Stimulated activated effector memory CD8-positive, alpha-beta T cell treated with anti-CD3 and anti-CD28 coated beads, Interleukin-12 subunit alpha, Interleukin-12 subunit beta, amount 100 ng/mL, for 72 hours (primary cell): ENCODE results near the gene CBFA2T2.
A peak's percentile ranks its signal among the peaks of the same experiment; 100 is the strongest.

Experiments used
- ATAC-seq: fragments of 150-1000 bp; cut with Tn5 transposase; 2 replicates; pipeline ENCODE4 v1.10.0; 2021
- DNase-seq, 2 donors: peaks; one replicate each; pipeline ENCODE4 v3.0.0; 2021 to 2022; ENCODE audit warnings: low spot score in 2 of 2
- H3K27ac Mint-ChIP-seq: one replicate; pipeline ENCODE4 v1.8.0; 2022; ENCODE audit warnings: mild to moderate bottlenecking, mixed read lengths
- H3K36me3 Mint-ChIP-seq: one replicate; pipeline ENCODE4 v1.8.0; 2022; ENCODE audit warnings: mild to moderate bottlenecking, mixed read lengths
- H3K4me1 Mint-ChIP-seq: one replicate; pipeline ENCODE4 v1.8.0; 2022; ENCODE audit warnings: mixed read lengths
- H3K4me3 Mint-ChIP-seq: one replicate; pipeline ENCODE4 v1.8.0; 2022; ENCODE audit warnings: mild to moderate bottlenecking, mixed read lengths
- H3K9me3 Mint-ChIP-seq: one replicate; pipeline ENCODE4 v1.8.0; 2022; ENCODE audit warnings: mixed read lengths

Gene CBFA2T2

GRCh38 chr20:33679758-33680485 lies 190.0 kb downstream of the CBFA2T2 start:
- Mint-ChIP-seq H3K27ac (peak overlapping the region; percentile 68), H3K36me3 (peaks cover 85% of the 10 kb centered on the region), H3K4me3 (peak overlapping the region; percentile 15), H3K9me3 (no peaks in the 10 kb centered on the region), H3K4me1 (peaks cover 59% of the 10 kb centered on the region)
- DNase-seq (peak in 1 of 2 donors; percentile 77), ATAC-seq (peak; percentile 78)

- Mint-ChIP-seq H3K4me3 (peak overlapping the region; percentile 15), H3K4me1 (peaks cover 60% of the 10 kb centered on the region), H3K27ac (peak overlapping the region; percentile 68), H3K9me3 (no peaks in the 10 kb centered on the region), H3K36me3 (peaks cover 88% of the 10 kb centered on the region)
- ATAC-seq (no peak), DNase-seq (no peak)
These were observed 190.8 kb downstream of the CBFA2T2 start for GRCh38 chr20:33680686-33681085.

GRCh38 chr20:33681288-33681687 lies 191.4 kb downstream of the CBFA2T2 start:
- Mint-ChIP-seq H3K27ac (peak overlapping the region; percentile 68), H3K9me3 (no peaks in the 10 kb centered on the region), H3K36me3 (peaks cover 83% of the 10 kb centered on the region), H3K4me3 (peak overlapping the region; percentile 43), H3K4me1 (peaks cover 55% of the 10 kb centered on the region)
- DNase-seq (no peak), ATAC-seq (no peak)

- H3K4me1 Mint-ChIP-seq = peaks cover 61% of the 10 kb centered on the region
- peaks cover 81% of the 10 kb centered on the region for H3K36me3 Mint-ChIP-seq
- H3K27ac Mint-ChIP-seq = peak overlapping the region; percentile 68
- H3K9me3 Mint-ChIP-seq = no peaks in the 10 kb centered on the region
- DNase-seq (no peak), ATAC-seq (peak; percentile 31)
- H3K4me3 Mint-ChIP-seq = peak overlapping the region; percentile 43
These were observed 191.9 kb downstream of the CBFA2T2 start for GRCh38 chr20:33681728-33682353.

GRCh38 chr20:33684533-33685327 lies 194.8 kb downstream of the CBFA2T2 start:
- DNase-seq (peak in 1 of 2 donors; percentile 50), ATAC-seq (no peak)
- H3K4me3 Mint-ChIP-seq = peak overlapping the region; percentile 84
- no peaks in the 10 kb centered on the region for H3K9me3 Mint-ChIP-seq
- H3K36me3 Mint-ChIP-seq = peaks cover 56% of the 10 kb centered on the region
- peak overlapping the region; percentile 89 for H3K27ac Mint-ChIP-seq
- H3K4me1 Mint-ChIP-seq = peaks cover 76% of the 10 kb centered on the region

GRCh38 chr20:33685328-33686099 lies 195.6 kb downstream of the CBFA2T2 start:
- Mint-ChIP-seq H3K27ac (peak overlapping the region; percentile 89), H3K9me3 (no peaks in the 10 kb centered on the region), H3K4me3 (peak overlapping the region; percentile 84), H3K36me3 (peaks cover 48% of the 10 kb centered on the region), H3K4me1 (peaks cover 74% of the 10 kb centered on the region)
- ATAC-seq (peak; percentile 65), DNase-seq (peak in 1 of 2 donors; percentile 77)

GRCh38 chr20:33686100-33686983 lies 196.4 kb downstream of the CBFA2T2 start, which contains the start of gene E2F1:
TSS of gene E2F1 (minus strand) at chr20:33686385. CDS start at chr20:33686264, 121 bp downstream.
- H3K9me3 Mint-ChIP-seq = no peaks in the 10 kb centered on the region
- H3K27ac Mint-ChIP-seq = peak within 1 kb of the TSS; percentile 89
- H3K4me3 Mint-ChIP-seq = peak within 1 kb of the TSS; percentile 84
- peak; percentile 92 for ATAC-seq
- peaks cover 65% of the 10 kb centered on the region for H3K4me1 Mint-ChIP-seq
- DNase-seq = peak; percentile 95 to 96
- peaks cover 43% of the 10 kb centered on the region for H3K36me3 Mint-ChIP-seq

GRCh38 chr20:33686984-33687366 lies 197.1 kb downstream of the CBFA2T2 start:
- ATAC-seq (no peak), DNase-seq (no peak)
- Mint-ChIP-seq H3K27ac (peak overlapping the region; percentile 59), H3K9me3 (no peaks in the 10 kb centered on the region), H3K36me3 (peaks cover 43% of the 10 kb centered on the region), H3K4me1 (peaks cover 59% of the 10 kb centered on the region), H3K4me3 (peak overlapping the region; percentile 84)

- no peak for DNase-seq
- Mint-ChIP-seq H3K9me3 (no peaks in the 10 kb centered on the region), H3K36me3 (peaks cover 40% of the 10 kb centered on the region), H3K4me3 (peak overlapping the region; percentile 84), H3K4me1 (peaks cover 54% of the 10 kb centered on the region), H3K27ac (peak overlapping the region; percentile 59)
- ATAC-seq = no peak
These were observed 197.5 kb downstream of the CBFA2T2 start for GRCh38 chr20:33687370-33687915.

- peak overlapping the region; percentile 84 for H3K4me3 Mint-ChIP-seq
These were observed 198.4 kb downstream of the CBFA2T2 start for GRCh38 chr20:33687993-33688937.

GRCh38 chr20:33688938-33689424 lies 199.1 kb downstream of the CBFA2T2 start:
- Mint-ChIP-seq H3K4me1 (peaks cover 51% of the 10 kb centered on the region), H3K9me3 (no peaks in the 10 kb centered on the region), H3K27ac (peak overlapping the region; percentile 40), H3K4me3 (peak overlapping the region; percentile 12), H3K36me3 (peaks cover 24% of the 10 kb centered on the region)
- DNase-seq = no peak
- no peak for ATAC-seq

More at GRCh38 chr20:33687993-33688937, 198.4 kb downstream of the CBFA2T2 start:
- peak overlapping the region; percentile 59 for H3K27ac Mint-ChIP-seq
- H3K36me3 Mint-ChIP-seq = peaks cover 31% of the 10 kb centered on the region
- peaks cover 51% of the 10 kb centered on the region for H3K4me1 Mint-ChIP-seq
- H3K9me3 Mint-ChIP-seq = no peaks in the 10 kb centered on the region
- DNase-seq = no peak
- ATAC-seq = no peak

GRCh38 chr20:33689493-33689892 lies 199.6 kb downstream of the CBFA2T2 start:
- Mint-ChIP-seq H3K36me3 (peaks cover 23% of the 10 kb centered on the region), H3K9me3 (no peaks in the 10 kb centered on the region), H3K4me3 (peak overlapping the region; percentile 49), H3K4me1 (peaks cover 50% of the 10 kb centered on the region), H3K27ac (peak overlapping the region; percentile 80)
- ATAC-seq (no peak), DNase-seq (no peak)

GRCh38 chr20:33689973-33690372 lies 200.1 kb downstream of the CBFA2T2 start:
- peak overlapping the region; percentile 49 for H3K4me3 Mint-ChIP-seq
- H3K27ac Mint-ChIP-seq = peak overlapping the region; percentile 80
- DNase-seq = no peak
- H3K9me3 Mint-ChIP-seq = no peaks in the 10 kb centered on the region
- peaks cover 45% of the 10 kb centered on the region for H3K4me1 Mint-ChIP-seq
- peak; percentile 45 for ATAC-seq
- H3K36me3 Mint-ChIP-seq = peaks cover 18% of the 10 kb centered on the region
